CD14-positive monocyte (primary cell): ENCODE results near the gene ANKRD17. TPM values are rescaled to one million over a fixed set of nuclear protein-coding genes. Genes with fewer than 3 reads are reported as not detected.
A peak's percentile ranks its signal among the peaks of the same experiment; 100 is the strongest.
"Not testable (repeated sequence)": the region's sequence is repeated elsewhere in the genome, so short reads cannot be mapped to it uniquely, and the experiment has no call there.

Experiments
- DNase-seq, 3 donors: peaks; one replicate each; pipeline ENCODE4 v3.0.0-alpha.2; 2011 to 2022
- H2AFZ ChIP-seq: 2 replicates; pipeline ENCODE4 v1.6.0; 2012; ENCODE audit warnings: mild to moderate bottlenecking, low read depth, low read length, inconsistent platforms; ENCODE audit not compliant: insufficient read depth, poor library complexity, severe bottlenecking
- H3K27ac ChIP-seq, 2 donors: 1 replicate in 1 of 2; 2 replicates in 1 of 2; pipeline ENCODE4 v1.5.1; 2012 to 2013; ENCODE audit warnings: low read length in 2 of 2, control low read depth in 1 of 2, inconsistent platforms in 1 of 2, low read depth in 1 of 2, mild to moderate bottlenecking in 1 of 2
- H3K27me3 ChIP-seq, 2 donors: one replicate each; pipeline versions ENCODE4 v1.6.0 to v1.6.1; 2011 to 2013; ENCODE audit warnings: low read length in 2 of 2; ENCODE audit not compliant: control insufficient read depth in 2 of 2, insufficient read depth in 2 of 2
- H3K36me3 ChIP-seq, 2 donors: replicated peaks in 1 of 2; 1 replicate in 1 of 2; 2 replicates in 1 of 2; pipeline versions ENCODE4 v1.5.1 to v1.6.1; 2012 to 2013; ENCODE audit warnings: low read length in 2 of 2, control low read depth in 1 of 2, inconsistent platforms in 1 of 2, mild to moderate bottlenecking in 1 of 2; ENCODE audit not compliant: insufficient read depth in 2 of 2, control insufficient read depth in 1 of 2
- H3K4me1 ChIP-seq, 2 donors: 1 replicate in 1 of 2; 2 replicates in 1 of 2; pipeline versions ENCODE4 v1.5.1 to v1.6.1; 2012 to 2013; ENCODE audit warnings: low read length in 2 of 2, control low read depth in 1 of 2, inconsistent platforms in 1 of 2, mild to moderate bottlenecking in 1 of 2, moderate library complexity in 1 of 2; ENCODE audit not compliant: insufficient read depth in 2 of 2, control insufficient read depth in 1 of 2
- H3K4me2 ChIP-seq: replicated peaks from 2 replicates; pipeline ENCODE3; 2012; ENCODE audit warnings: low read length, moderate library complexity, mild to moderate bottlenecking; ENCODE audit not compliant: poor library complexity, severe bottlenecking; ENCODE audit errors: extremely low read depth
- H3K4me3 ChIP-seq, 3 experiments: fragments of 200-600 bp in 1 of 3; sonication (generic) in 1 of 3; replicated peaks in 1 of 3; 1 replicate in 2 of 3; 2 replicates in 1 of 3; pipeline ENCODE4 v1.5.1; 2011 to 2013; ENCODE audit warnings: low read length in 3 of 3, mild to moderate bottlenecking in 3 of 3, control low read depth in 2 of 3, low read depth in 2 of 3, inconsistent platforms in 1 of 3, moderate library complexity in 1 of 3
- H3K79me2 ChIP-seq: 2 replicates; pipeline ENCODE4 v1.6.0; 2012; ENCODE audit warnings: mild to moderate bottlenecking, control low read depth, inconsistent platforms, low read length, moderate library complexity; ENCODE audit not compliant: insufficient read depth
- H3K9ac ChIP-seq: 2 replicates; pipeline ENCODE4 v1.6.0; 2017; ENCODE audit warnings: low read length, mild to moderate bottlenecking; ENCODE audit not compliant: insufficient read depth, poor library complexity, severe bottlenecking
- H3K9me3 ChIP-seq, 2 donors: replicated peaks in 1 of 2; 1 replicate in 1 of 2; 2 replicates in 1 of 2; pipeline versions ENCODE4 v1.5.1 to v1.6.1; 2012 to 2013; ENCODE audit warnings: low read length in 2 of 2, control low read depth in 1 of 2; ENCODE audit not compliant: control insufficient read depth in 1 of 2, insufficient read depth in 1 of 2
- H4K20me1 ChIP-seq: 2 replicates; pipeline ENCODE4 v1.6.0; 2012; ENCODE audit warnings: mild to moderate bottlenecking, low read length, control low read depth, moderate library complexity; ENCODE audit not compliant: insufficient read depth
- H3K27ac Mint-ChIP-seq, 7 donors: one replicate each; pipeline ENCODE4 v1.8.0; 2020; ENCODE audit warnings: mild to moderate bottlenecking in 7 of 7, mixed read lengths in 7 of 7, moderate library complexity in 6 of 7, inconsistent platforms in 2 of 7
- H3K27me3 Mint-ChIP-seq, 3 donors: one replicate each; pipeline ENCODE4 v1.8.0; 2021 to 2022; ENCODE audit warnings: low read depth in 3 of 3, mild to moderate bottlenecking in 3 of 3, mixed read lengths in 3 of 3, moderate library complexity in 3 of 3, inconsistent platforms in 1 of 3
- H3K36me3 Mint-ChIP-seq, 2 donors: one replicate each; pipeline ENCODE4 v1.8.0; 2020; ENCODE audit warnings: mixed read lengths in 2 of 2, inconsistent platforms in 1 of 2, mild to moderate bottlenecking in 1 of 2
- H3K4me1 Mint-ChIP-seq: one replicate; pipeline ENCODE4 v1.8.0; 2020; ENCODE audit warnings: mild to moderate bottlenecking, mixed read lengths
- H3K4me3 Mint-ChIP-seq, 2 donors: one replicate each; pipeline ENCODE4 v1.8.0; 2020; ENCODE audit warnings: mild to moderate bottlenecking in 2 of 2, mixed read lengths in 2 of 2, moderate library complexity in 1 of 2
- H3K9me3 Mint-ChIP-seq, 7 donors: one replicate each; pipeline ENCODE4 v1.8.0; 2020 to 2022; ENCODE audit warnings: mixed read lengths in 7 of 7, mild to moderate bottlenecking in 6 of 7, moderate library complexity in 6 of 7, inconsistent platforms in 2 of 7
- WGBS: methylation state at CpG from one replicate; pipeline ENCODE4 v1.1.5; 2013; ENCODE audit warnings: missing lambda C conversion rate; ENCODE audit not compliant: insufficient coverage; 5-methylcytosine and 5-hydroxymethylcytosine counted together
- intact Hi-C, 2 donors: fragments of 100-400 bp; cut with micrococcal nuclease; formaldehyde crosslinking; loops; one replicate each; pipeline versions ENCODE4 v1.15.0 to v1.15.1; 2023
- polyA plus RNA-seq, 3 donors: library from polyadenylated mRNA; depleted of rRNA in 1 of 3; unstranded in 2 of 3; stranded (reverse) in 1 of 3; fragments of 300-500 nt in 2 of 3; fragments of >200 nt in 1 of 3; fragmentation: Illumina TruSeq in 2 of 3; gene quantifications; 1 replicate in 2 of 3; 2 replicates in 1 of 3; pipeline ENCODE4 v1.2.3, GENCODE V29; 2012 to 2021
- TF ChIP-seq, protein P1 (sequence below): fragments of 200-600 bp; IDR thresholded peaks from one replicate; pipeline ENCODE4 v1.8.0; 2022; ENCODE audit warnings: antibody characterized with exemption, mild to moderate bottlenecking

ANKRD17 gene
- polyA plus RNA-seq, 3 donors = 5.3 to 18.9 (median 9.0) TPM

GRCh38 chr4:73230865-73231517, 27.6 kb downstream of the ANKRD17 start:
- Histone ChIP-seq H3K9me3 (no peaks in the 10 kb centered on the region), H3K27me3 (no peaks in the 10 kb centered on the region), H3K4me1 (no peaks in the 10 kb centered on the region), H3K4me3 (no peak overlapping the region), H4K20me1 (peaks cover 69% of the 10 kb centered on the region), H3K9ac (no peak overlapping the region), H2AFZ (no peak overlapping the region), H3K27ac (no peak overlapping the region), H3K36me3 (peaks cover 19 to 62% of the 10 kb centered on the region in 2 donors), H3K79me2 (peaks cover 82% of the 10 kb centered on the region), H3K4me2 (no peak overlapping the region)
- WGBS = no CpG with 5 or more reads among the region's 3 CpGs
- H3K9me3 Mint-ChIP-seq = no peaks in the 10 kb centered on the region
- no peak overlapping the region for H3K4me3 Mint-ChIP-seq
- no peak for DNase-seq
- H3K27me3 Mint-ChIP-seq = no peaks in the 10 kb centered on the region
- H3K27ac Mint-ChIP-seq = peak overlapping the region in 2 of 7 donors; percentile 7 to 39
- H3K4me1 Mint-ChIP-seq = no peaks in the 10 kb centered on the region
- peaks cover 28 to 47% of the 10 kb centered on the region in 2 donors for H3K36me3 Mint-ChIP-seq
- intact Hi-C loops = no loop called here
- TF ChIP-seq, protein P1, sequence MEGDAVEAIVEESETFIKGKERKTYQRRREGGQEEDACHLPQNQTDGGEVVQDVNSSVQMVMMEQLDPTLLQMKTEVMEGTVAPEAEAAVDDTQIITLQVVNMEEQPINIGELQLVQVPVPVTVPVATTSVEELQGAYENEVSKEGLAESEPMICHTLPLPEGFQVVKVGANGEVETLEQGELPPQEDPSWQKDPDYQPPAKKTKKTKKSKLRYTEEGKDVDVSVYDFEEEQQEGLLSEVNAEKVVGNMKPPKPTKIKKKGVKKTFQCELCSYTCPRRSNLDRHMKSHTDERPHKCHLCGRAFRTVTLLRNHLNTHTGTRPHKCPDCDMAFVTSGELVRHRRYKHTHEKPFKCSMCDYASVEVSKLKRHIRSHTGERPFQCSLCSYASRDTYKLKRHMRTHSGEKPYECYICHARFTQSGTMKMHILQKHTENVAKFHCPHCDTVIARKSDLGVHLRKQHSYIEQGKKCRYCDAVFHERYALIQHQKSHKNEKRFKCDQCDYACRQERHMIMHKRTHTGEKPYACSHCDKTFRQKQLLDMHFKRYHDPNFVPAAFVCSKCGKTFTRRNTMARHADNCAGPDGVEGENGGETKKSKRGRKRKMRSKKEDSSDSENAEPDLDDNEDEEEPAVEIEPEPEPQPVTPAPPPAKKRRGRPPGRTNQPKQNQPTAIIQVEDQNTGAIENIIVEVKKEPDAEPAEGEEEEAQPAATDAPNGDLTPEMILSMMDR = no peak

DNA sequence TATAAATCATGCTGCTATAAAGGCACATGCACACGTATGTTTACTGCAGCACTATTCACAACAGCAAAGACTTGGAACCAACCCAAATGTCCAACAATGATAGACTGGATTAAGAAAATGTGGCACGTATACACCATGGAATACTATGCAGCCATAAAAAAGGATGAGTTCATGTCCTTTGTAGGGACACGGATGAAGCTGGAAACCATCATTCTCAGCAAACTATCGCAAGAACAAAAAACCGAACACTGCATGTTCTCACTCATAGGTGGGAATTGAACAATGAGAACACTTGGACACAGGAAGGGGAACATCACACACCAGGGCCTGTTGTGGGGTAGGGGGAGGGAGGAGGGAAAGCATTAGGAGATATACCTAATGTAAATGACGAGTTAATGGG, 29.8 kb downstream of the ANKRD17 start:
- not testable (repeated sequence) for H3K27me3 ChIP-seq

More for the DNA sequence above, 29.8 kb downstream of the ANKRD17 start:
- DNase-seq, intact Hi-C loops, H3K27me3 Mint-ChIP-seq, H3K27ac Mint-ChIP-seq, H2AFZ ChIP-seq, H3K4me2 ChIP-seq, H3K9ac ChIP-seq, H3K4me3 ChIP-seq, H3K4me3 Mint-ChIP-seq, H3K27ac ChIP-seq, H3K4me1 Mint-ChIP-seq, H3K9me3 Mint-ChIP-seq, H3K4me1 ChIP-seq, H3K9me3 ChIP-seq: not testable (repeated sequence)
- WGBS = no CpG with 5 or more reads among the region's 6 CpGs
- peaks cover 14 to 30% of the 10 kb centered on the region in 2 donors for H3K36me3 Mint-ChIP-seq
- Histone ChIP-seq H3K79me2 (peaks cover 76% of the 10 kb centered on the region), H4K20me1 (peaks cover 52% of the 10 kb centered on the region), H3K36me3 (peaks cover 7 to 42% of the 10 kb centered on the region in 2 donors)
